Smooth muscle cell (in vitro differentiated cells): ENCODE results near the gene GRIPAP1. TPM values are rescaled to one million over a fixed set of nuclear protein-coding genes. Genes with fewer than 3 reads are reported as not detected.

Source experiments
- DNase-seq: peaks from one replicate; lab custom pipeline; 2025; ENCODE audit not compliant: unreplicated experiment; lab: John Stamatoyannopoulos, UW
- H2AFZ ChIP-seq: fragments of 200-600 bp; sonication (generic); 2 replicates; pipeline ENCODE4 v1.6.0; 2016; ENCODE audit warnings: antibody characterized with exemption, low read depth, mild to moderate bottlenecking
- H3F3A ChIP-seq: fragments of 200-600 bp; sonication (generic); 2 replicates; pipeline ENCODE4 v1.6.0; 2017; ENCODE audit warnings: antibody characterized with exemption, low read depth
- H3K27ac ChIP-seq: fragments of 200-600 bp; sonication (generic); 2 replicates; pipeline ENCODE4 v1.5.1; 2016; ENCODE audit warnings: low read depth, mild to moderate bottlenecking
- H3K27me3 ChIP-seq: fragments of 200-600 bp; sonication (generic); 2 replicates; pipeline ENCODE4 v1.6.1; 2016; ENCODE audit warnings: low read depth, mild to moderate bottlenecking
- H3K36me3 ChIP-seq: fragments of 200-600 bp; sonication (generic); 2 replicates; pipeline ENCODE4 v1.5.1; 2016; ENCODE audit warnings: low read depth
- H3K4me1 ChIP-seq: fragments of 200-600 bp; sonication (generic); 2 replicates; pipeline ENCODE4 v1.5.1; 2016; ENCODE audit warnings: low read depth
- H3K4me2 ChIP-seq: fragments of 200-600 bp; sonication (generic); 2 replicates; pipeline ENCODE4 v1.6.0; 2016; ENCODE audit warnings: mild to moderate bottlenecking
- H3K4me3 ChIP-seq: fragments of 200-600 bp; sonication (generic); 2 replicates; pipeline ENCODE4 v1.5.1; 2016; ENCODE audit warnings: mild to moderate bottlenecking
- H3K79me2 ChIP-seq: fragments of 200-600 bp; sonication (generic); 2 replicates; pipeline ENCODE4 v1.6.0; 2016; ENCODE audit warnings: low read depth, mild to moderate bottlenecking
- H3K9ac ChIP-seq: fragments of 200-600 bp; sonication (generic); 2 replicates; pipeline ENCODE4 v1.6.0; 2016; ENCODE audit warnings: low read depth
- H3K9me3 ChIP-seq: fragments of 200-600 bp; sonication (generic); replicated peaks from 2 replicates; pipeline ENCODE4 v1.5.1; 2016; ENCODE audit warnings: low read depth
- H4K20me1 ChIP-seq: fragments of 200-600 bp; sonication (generic); 2 replicates; pipeline ENCODE4 v1.6.0; 2016; ENCODE audit warnings: low read depth
- WGBS: methylation state at CpG from one replicate; pipeline ENCODE4 v1.1.7; 2016; ENCODE audit warnings: low lambda C conversion rate; 5-methylcytosine and 5-hydroxymethylcytosine counted together
- polyA plus RNA-seq: library from polyadenylated mRNA; unstranded; fragments of >200 nt; fragmentation: Nextera tagmentation; extraction: Ambion mirVana; gene quantifications from 2 replicates; pipeline ENCODE4 v1.2.1, GENCODE V29; 2016
- total RNA-seq: library from RNA; depleted of rRNA; stranded (reverse); fragments of >200 nt; gene quantifications from 2 replicates; pipeline ENCODE4 v1.2.3, GENCODE V29; 2014
- TF ChIP-seq, protein P1 (sequence below): fragments of 200-600 bp; sonication (generic); IDR thresholded peaks from 2 replicates; pipeline ENCODE4 v1.5.1; 2017; ENCODE audit warnings: borderline replicate concordance, mild to moderate bottlenecking, antibody characterized with exemption; ENCODE audit not compliant: insufficient read depth, poor library complexity, severe bottlenecking

The GRIPAP1 gene
- total and polyA plus RNA-seq, 2 experiments from 2014 or later, result 10.0 to 14.9 TPM

DNA sequence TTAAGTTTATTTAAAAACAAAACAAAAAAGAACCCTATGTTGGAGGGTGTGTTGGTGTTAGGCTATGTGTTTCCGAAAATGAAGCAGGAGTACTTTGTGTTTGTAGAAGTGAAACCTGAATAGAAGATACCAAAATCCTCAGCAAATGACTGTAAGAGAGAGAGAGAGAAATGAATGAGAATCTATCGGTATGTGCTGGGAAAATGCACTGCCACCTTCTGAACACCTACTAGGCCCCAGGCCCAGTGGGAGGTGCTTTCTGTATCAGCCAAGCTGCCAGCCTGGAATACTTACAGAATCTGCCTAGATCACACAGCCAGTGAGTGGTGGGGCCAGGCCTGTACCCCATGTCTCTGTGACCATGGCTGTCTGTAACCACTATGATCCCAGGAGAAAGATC is 68.3 kb downstream of the GRIPAP1 start:
- Histone ChIP-seq H3K27me3 (no peaks in the 10 kb centered on the region), H3K4me3 (no peak overlapping the region), H3K79me2 (no peaks in the 10 kb centered on the region), H2AFZ (no peak overlapping the region), H3K9ac (no peak overlapping the region), H3F3A (no peaks in the 10 kb centered on the region), H3K9me3 (no peaks in the 10 kb centered on the region), H3K4me1 (no peaks in the 10 kb centered on the region), H3K27ac (no peak overlapping the region), H3K4me2 (no peak overlapping the region), H4K20me1 (peaks cover 22% of the 10 kb centered on the region), H3K36me3 (no peaks in the 10 kb centered on the region)
- DNase-seq, result no peak
- 97% methylated on average over 2 of the region's 2 CpGs for WGBS
- TF ChIP-seq, protein P1, sequence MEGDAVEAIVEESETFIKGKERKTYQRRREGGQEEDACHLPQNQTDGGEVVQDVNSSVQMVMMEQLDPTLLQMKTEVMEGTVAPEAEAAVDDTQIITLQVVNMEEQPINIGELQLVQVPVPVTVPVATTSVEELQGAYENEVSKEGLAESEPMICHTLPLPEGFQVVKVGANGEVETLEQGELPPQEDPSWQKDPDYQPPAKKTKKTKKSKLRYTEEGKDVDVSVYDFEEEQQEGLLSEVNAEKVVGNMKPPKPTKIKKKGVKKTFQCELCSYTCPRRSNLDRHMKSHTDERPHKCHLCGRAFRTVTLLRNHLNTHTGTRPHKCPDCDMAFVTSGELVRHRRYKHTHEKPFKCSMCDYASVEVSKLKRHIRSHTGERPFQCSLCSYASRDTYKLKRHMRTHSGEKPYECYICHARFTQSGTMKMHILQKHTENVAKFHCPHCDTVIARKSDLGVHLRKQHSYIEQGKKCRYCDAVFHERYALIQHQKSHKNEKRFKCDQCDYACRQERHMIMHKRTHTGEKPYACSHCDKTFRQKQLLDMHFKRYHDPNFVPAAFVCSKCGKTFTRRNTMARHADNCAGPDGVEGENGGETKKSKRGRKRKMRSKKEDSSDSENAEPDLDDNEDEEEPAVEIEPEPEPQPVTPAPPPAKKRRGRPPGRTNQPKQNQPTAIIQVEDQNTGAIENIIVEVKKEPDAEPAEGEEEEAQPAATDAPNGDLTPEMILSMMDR, result no peak

DNA sequence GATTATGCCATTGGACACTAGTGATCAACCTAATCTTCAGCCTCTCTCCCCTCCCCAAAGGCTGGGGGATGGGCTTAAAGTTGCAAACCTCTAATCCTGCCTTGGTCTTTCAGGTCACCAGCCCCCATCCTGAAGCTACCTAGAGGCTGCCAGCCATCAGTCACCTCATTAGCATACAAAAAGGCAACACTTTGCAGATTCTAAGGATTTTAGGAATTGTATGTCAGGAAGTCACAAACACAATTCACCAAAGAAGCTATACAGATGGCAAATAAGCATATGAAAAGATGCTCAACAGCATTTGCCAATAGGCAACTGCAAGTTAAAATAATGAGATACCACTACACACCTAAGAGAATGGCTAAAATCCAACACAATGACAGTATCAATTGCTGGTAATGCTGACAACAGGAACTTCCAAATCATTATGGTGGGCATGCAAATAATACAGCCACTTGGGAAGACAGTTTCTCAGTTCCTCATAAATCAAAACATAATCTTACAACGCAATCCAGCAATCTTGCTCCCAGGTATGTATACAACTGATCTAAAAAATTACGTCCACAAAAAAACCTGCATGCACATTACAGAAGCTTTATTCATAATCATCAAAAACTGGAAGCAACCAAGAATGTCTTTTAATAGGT is 74.2 kb downstream of the GRIPAP1 start:
- Histone ChIP-seq H3K4me3 (no peak overlapping the region), H3K36me3 (no peaks in the 10 kb centered on the region), H3K27ac (no peak overlapping the region), H3K9ac (no peak overlapping the region), H3K79me2 (peaks cover 3% of the 10 kb centered on the region), H3K4me2 (no peak overlapping the region), H3K4me1 (peaks cover 6% of the 10 kb centered on the region), H3F3A (no peaks in the 10 kb centered on the region), H3K9me3 (no peaks in the 10 kb centered on the region), H2AFZ (no peak overlapping the region), H3K27me3 (no peaks in the 10 kb centered on the region), H4K20me1 (peaks cover 15% of the 10 kb centered on the region)
- TF ChIP-seq, protein P1, result no peak
- WGBS, result 75% methylated on average over 2 of the region's 2 CpGs
- DNase-seq, result no peak

DNA sequence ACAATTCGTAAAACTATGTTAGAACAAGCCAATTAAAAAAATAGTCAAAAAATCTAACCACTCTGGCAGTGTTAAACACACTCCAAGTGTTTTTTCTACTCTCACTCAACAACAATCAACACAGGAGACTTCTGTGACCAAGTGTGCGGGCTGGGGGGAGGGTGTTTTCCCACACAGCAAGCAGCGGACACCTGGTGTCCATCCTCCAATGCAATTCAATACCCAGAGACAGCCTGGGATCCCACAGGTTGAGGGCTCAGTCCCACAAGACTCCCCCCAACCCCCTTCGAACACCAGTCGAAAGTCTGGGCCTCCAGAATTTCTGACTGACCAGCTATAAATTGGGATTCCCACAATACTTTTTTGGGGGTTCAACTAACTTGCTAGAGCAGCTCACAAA is 74.9 kb downstream of the GRIPAP1 start:
- TF ChIP-seq, protein P1, result no peak
- H3F3A ChIP-seq, result no peaks in the 10 kb centered on the region
- H3K9me3 ChIP-seq, result no peaks in the 10 kb centered on the region
- DNase-seq, result no peak
- no peak overlapping the region for H3K9ac ChIP-seq
- H3K4me3 ChIP-seq, result no peak overlapping the region
- peaks cover 6% of the 10 kb centered on the region for H3K4me1 ChIP-seq
- H3K27me3 ChIP-seq, result no peaks in the 10 kb centered on the region
- no peak overlapping the region for H3K27ac ChIP-seq
- H4K20me1 ChIP-seq, result peaks cover 15% of the 10 kb centered on the region
- H3K36me3 ChIP-seq, result no peaks in the 10 kb centered on the region
- WGBS, result 61% methylated on average over 5 of the region's 5 CpGs
- no peak overlapping the region for H3K4me2 ChIP-seq
- peaks cover 3% of the 10 kb centered on the region for H3K79me2 ChIP-seq
- H2AFZ ChIP-seq, result no peak overlapping the region

DNA sequence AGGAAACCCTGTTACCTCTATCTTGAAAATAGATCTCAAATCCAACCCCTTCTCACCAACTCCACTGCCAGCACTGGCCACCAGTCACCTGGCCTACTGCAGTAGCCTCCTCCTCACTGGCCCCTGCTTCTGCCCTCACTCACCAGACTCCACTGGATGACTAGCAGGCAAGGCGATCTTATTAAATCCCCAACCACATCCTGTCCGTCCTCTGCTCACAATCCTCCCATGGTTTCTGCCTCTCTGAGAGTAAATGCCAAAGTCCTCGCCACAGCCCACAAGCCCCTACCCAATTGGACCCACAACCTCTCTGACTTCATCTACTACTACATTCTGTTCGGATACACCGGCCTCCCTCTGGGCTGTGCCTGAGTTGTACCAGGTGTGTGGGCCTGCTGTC is 77.8 kb downstream of the GRIPAP1 start:
- H3K4me1 ChIP-seq, result peaks cover 8% of the 10 kb centered on the region
- WGBS, result 76% methylated on average over 5 of the region's 5 CpGs
- no peaks in the 10 kb centered on the region for H3K9me3 ChIP-seq
- H3K4me2 ChIP-seq, result no peak overlapping the region
- no peak for DNase-seq
- H3K79me2 ChIP-seq, result peaks cover 3% of the 10 kb centered on the region
- no peaks in the 10 kb centered on the region for H3F3A ChIP-seq
- H3K9ac ChIP-seq, result no peak overlapping the region
- TF ChIP-seq, protein P1, result no peak
- H3K4me3 ChIP-seq, result no peak overlapping the region
- H3K36me3 ChIP-seq, result no peaks in the 10 kb centered on the region
- H3K27me3 ChIP-seq, result no peaks in the 10 kb centered on the region
- no peak overlapping the region for H2AFZ ChIP-seq
- H4K20me1 ChIP-seq, result peaks cover 15% of the 10 kb centered on the region
- H3K27ac ChIP-seq, result no peak overlapping the region
